Stimulated activated CD4-positive, alpha-beta T cell treated with anti-CD3 and anti-CD28 coated beads, Interleukin-1b, Interleukin-23, amount 100 ng/mL, for 48 hours (primary cell): ENCODE measurements around the gene RBBP6.

Experiments used
- DNase-seq: peaks from one replicate; pipeline ENCODE4 v3.0.0-alpha.2; 2020

RBBP6 gene

GRCh38 chr16:24525970-24526559 is 13.3 kb upstream of the RBBP6 start:
- no peak for DNase-seq

- no peak for DNase-seq
Observed at GRCh38 chr16:24526701-24527495, 12.5 kb upstream of the RBBP6 start.

GRCh38 chr16:24531166-24531565 is 8.2 kb upstream of the RBBP6 start:
- no peak for DNase-seq

GRCh38 chr16:24534620-24535019 is 4.7 kb upstream of the RBBP6 start:
- no peak for DNase-seq

GRCh38 chr16:24535827-24536226 is 3.5 kb upstream of the RBBP6 start:
- DNase-seq = no peak

GRCh38 chr16:24536671-24537070 is 2.7 kb upstream of the RBBP6 start:
- no peak for DNase-seq

- DNase-seq = no peak
Observed at GRCh38 chr16:24537474-24538337, 1.7 kb upstream of the RBBP6 start.

- DNase-seq = no peak
Observed at GRCh38 chr16:24538756-24539294, 541 bp upstream of the RBBP6 start.

GRCh38 chr16:24539850-24540601 is 660 bp downstream of the RBBP6 start:
- DNase-seq = peak; percentile 52

- DNase-seq = no peak
Observed at GRCh38 chr16:24540602-24541210, 1.3 kb downstream of the RBBP6 start.

GRCh38 chr16:24541233-24541933 is 2.0 kb downstream of the RBBP6 start:
- DNase-seq = no peak

- DNase-seq = no peak
Observed at GRCh38 chr16:24543949-24544348, 4.6 kb downstream of the RBBP6 start.

- no peak for DNase-seq
Observed at GRCh38 chr16:24544640-24545039, 5.3 kb downstream of the RBBP6 start.

- no peak for DNase-seq
Observed at GRCh38 chr16:24550295-24550694, 10.9 kb downstream of the RBBP6 start.

GRCh38 chr16:24552705-24553246 is 13.4 kb downstream of the RBBP6 start:
- DNase-seq = no peak

GRCh38 chr16:24553983-24554382 is 14.6 kb downstream of the RBBP6 start:
- no peak for DNase-seq

- no peak for DNase-seq
Observed at GRCh38 chr16:24555346-24555872, 16.0 kb downstream of the RBBP6 start.

- DNase-seq = no peak
Observed at GRCh38 chr16:24562811-24563210, 23.4 kb downstream of the RBBP6 start.

GRCh38 chr16:24568392-24568791 is 29.0 kb downstream of the RBBP6 start:
- no peak for DNase-seq

GRCh38 chr16:24571096-24571495 is 31.7 kb downstream of the RBBP6 start:
- no peak for DNase-seq

GRCh38 chr16:24572069-24572468 is 32.7 kb downstream of the RBBP6 start:
- DNase-seq = no peak
